Adrenal gland (tissue), 5 donors: Measurements from ENCODE around the gene TBL1XR1.

ENCODE experiments used
- CTCF ChIP-seq, 6 experiments: fragments of 450-650 bp in 4 of 6; fragments of 200-600 bp in 2 of 6; sonication (generic) in 1 of 6; IDR thresholded peaks; 1 replicate in 5 of 6; 2 replicates in 1 of 6; pipeline versions ENCODE4 v1.5.1 to v1.8.0; 2016 to 2021; ENCODE audit warnings: antibody characterized with exemption in 6 of 6, mild to moderate bottlenecking in 2 of 6, moderate library complexity in 1 of 6
- POLR2A ChIP-seq, 2 donors: fragments of 450-650 bp; IDR thresholded peaks; one replicate each; pipeline ENCODE4 v1.6.1; 2017; ENCODE audit warnings: antibody characterized with exemption in 2 of 2, mild to moderate bottlenecking in 2 of 2, moderate library complexity in 1 of 2
- donor health status: DM: no; HTN: no; CAD: no.

- TF ChIP-seq POLR2A (IDR thresholded peaks at IDR 0.05) = no peak
- TF ChIP-seq CTCF (IDR thresholded peaks at IDR 0.05) = no peak
Observed at GRCh38 chr3:177057768-177058167, 139.5 kb downstream of the TBL1XR1 start.
